Measurements from ENCODE around the gene OTOG.
"Not testable (repeated sequence)": the region's sequence is repeated elsewhere in the genome, so short reads cannot be mapped to it uniquely, and the experiment has no call there.

Gene OTOG

GRCh38 chr11:17611049-17611448, 64.0 kb downstream of the OTOG start:
- Mint-ChIP-seq H3K36me3 (ENCODE audit: low read depth) (no peaks in the 10 kb centered on the region), H3K4me1 (ENCODE audit: low read depth) (no peaks in the 10 kb centered on the region), H3K27me3 (peaks cover 5% of the 10 kb centered on the region), H3K9me3 (no peaks in the 10 kb centered on the region), H3K4me3 (no peak overlapping the region), H3K27ac (no peak overlapping the region)
- DNase-seq: peak; percentile 17

GRCh38 chr11:17611503-17612220, 64.6 kb downstream of the OTOG start:
- H3K27ac Mint-ChIP-seq: no peak overlapping the region
- H3K4me1 Mint-ChIP-seq (ENCODE audit: low read depth): no peaks in the 10 kb centered on the region
- H3K9me3 Mint-ChIP-seq: no peaks in the 10 kb centered on the region
- no peak overlapping the region for H3K4me3 Mint-ChIP-seq
- no peaks in the 10 kb centered on the region for H3K36me3 Mint-ChIP-seq (ENCODE audit: low read depth)
- peaks cover 5% of the 10 kb centered on the region for H3K27me3 Mint-ChIP-seq
- DNase-seq: no peak

- peaks cover 5% of the 10 kb centered on the region for H3K27me3 Mint-ChIP-seq
- no peaks in the 10 kb centered on the region for H3K4me1 Mint-ChIP-seq (ENCODE audit: low read depth)
- H3K36me3 Mint-ChIP-seq (ENCODE audit: low read depth): no peaks in the 10 kb centered on the region
- no peak for DNase-seq
- H3K4me3 Mint-ChIP-seq: no peak overlapping the region
- no peak overlapping the region for H3K27ac Mint-ChIP-seq
- H3K9me3 Mint-ChIP-seq: no peaks in the 10 kb centered on the region
These were observed 65.4 kb downstream of the OTOG start for GRCh38 chr11:17612221-17613188.

GRCh38 chr11:17613428-17613962, 66.4 kb downstream of the OTOG start:
- Mint-ChIP-seq H3K4me3 (no peak overlapping the region), H3K36me3 (ENCODE audit: low read depth) (no peaks in the 10 kb centered on the region), H3K9me3 (no peaks in the 10 kb centered on the region), H3K27ac (no peak overlapping the region), H3K4me1 (ENCODE audit: low read depth) (no peaks in the 10 kb centered on the region), H3K27me3 (peaks cover 5% of the 10 kb centered on the region)
- DNase-seq: no peak

- Mint-ChIP-seq H3K27ac (no peak overlapping the region), H3K27me3 (peaks cover 5% of the 10 kb centered on the region), H3K36me3 (ENCODE audit: low read depth) (no peaks in the 10 kb centered on the region), H3K4me1 (ENCODE audit: low read depth) (no peaks in the 10 kb centered on the region), H3K4me3 (no peak overlapping the region), H3K9me3 (no peaks in the 10 kb centered on the region)
- no peak for DNase-seq
These were observed 66.9 kb downstream of the OTOG start for GRCh38 chr11:17613983-17614382.

GRCh38 chr11:17622711-17623110, 75.7 kb downstream of the OTOG start:
- H3K9me3 Mint-ChIP-seq; H3K27ac Mint-ChIP-seq; H3K4me1 Mint-ChIP-seq (ENCODE audit: low read depth); H3K4me3 Mint-ChIP-seq; H3K36me3 Mint-ChIP-seq (ENCODE audit: low read depth); DNase-seq: not testable (repeated sequence)
- peaks cover 44% of the 10 kb centered on the region for H3K27me3 Mint-ChIP-seq

GRCh38 chr11:17629113-17629512, 82.1 kb downstream of the OTOG start:
- DNase-seq: no peak
- Mint-ChIP-seq H3K27me3 (peaks cover 47% of the 10 kb centered on the region), H3K4me1 (ENCODE audit: low read depth) (no peaks in the 10 kb centered on the region), H3K36me3 (ENCODE audit: low read depth) (no peaks in the 10 kb centered on the region), H3K4me3 (no peak overlapping the region), H3K27ac (no peak overlapping the region), H3K9me3 (no peaks in the 10 kb centered on the region)

GRCh38 chr11:17630936-17631335, 83.9 kb downstream of the OTOG start:
- no peaks in the 10 kb centered on the region for H3K4me1 Mint-ChIP-seq (ENCODE audit: low read depth)
- H3K4me3 Mint-ChIP-seq: no peak overlapping the region

GRCh38 chr11:17631702-17632365, 84.8 kb downstream of the OTOG start:
- peaks cover 27% of the 10 kb centered on the region for H3K27me3 Mint-ChIP-seq
- H3K36me3 Mint-ChIP-seq (ENCODE audit: low read depth): no peaks in the 10 kb centered on the region
- no peak overlapping the region for H3K4me3 Mint-ChIP-seq
- no peaks in the 10 kb centered on the region for H3K9me3 Mint-ChIP-seq
- DNase-seq: no peak
- H3K27ac Mint-ChIP-seq: no peak overlapping the region
- no peaks in the 10 kb centered on the region for H3K4me1 Mint-ChIP-seq (ENCODE audit: low read depth)

More at GRCh38 chr11:17630936-17631335, 83.9 kb downstream of the OTOG start:
- no peaks in the 10 kb centered on the region for H3K9me3 Mint-ChIP-seq
- DNase-seq: no peak
- H3K36me3 Mint-ChIP-seq (ENCODE audit: low read depth): no peaks in the 10 kb centered on the region
- peaks cover 32% of the 10 kb centered on the region for H3K27me3 Mint-ChIP-seq
- H3K27ac Mint-ChIP-seq: no peak overlapping the region

- Mint-ChIP-seq H3K27ac (no peak overlapping the region), H3K36me3 (ENCODE audit: low read depth) (no peaks in the 10 kb centered on the region), H3K4me3 (no peak overlapping the region), H3K9me3 (no peaks in the 10 kb centered on the region), H3K4me1 (ENCODE audit: low read depth) (no peaks in the 10 kb centered on the region), H3K27me3 (peaks cover 17% of the 10 kb centered on the region)
- DNase-seq: no peak
These were observed 86.4 kb downstream of the OTOG start for GRCh38 chr11:17633279-17633986.

GRCh38 chr11:17633987-17634775, 87.1 kb downstream of the OTOG start:
- no peak overlapping the region for H3K27ac Mint-ChIP-seq
- H3K27me3 Mint-ChIP-seq: peaks cover 10% of the 10 kb centered on the region
- no peak for DNase-seq
- H3K9me3 Mint-ChIP-seq: no peaks in the 10 kb centered on the region
- no peak overlapping the region for H3K4me3 Mint-ChIP-seq
- no peaks in the 10 kb centered on the region for H3K36me3 Mint-ChIP-seq (ENCODE audit: low read depth)
- no peaks in the 10 kb centered on the region for H3K4me1 Mint-ChIP-seq (ENCODE audit: low read depth)

- no peaks in the 10 kb centered on the region for H3K4me1 Mint-ChIP-seq (ENCODE audit: low read depth)
- H3K9me3 Mint-ChIP-seq: no peaks in the 10 kb centered on the region
- peaks cover 8% of the 10 kb centered on the region for H3K27me3 Mint-ChIP-seq
- no peaks in the 10 kb centered on the region for H3K36me3 Mint-ChIP-seq (ENCODE audit: low read depth)
- DNase-seq: no peak
- no peak overlapping the region for H3K27ac Mint-ChIP-seq
- H3K4me3 Mint-ChIP-seq: no peak overlapping the region
These were observed 87.9 kb downstream of the OTOG start for GRCh38 chr11:17634776-17635550.

- H3K4me1 Mint-ChIP-seq (ENCODE audit: low read depth): no peaks in the 10 kb centered on the region
- no peak for DNase-seq
- H3K27ac Mint-ChIP-seq: no peak overlapping the region
- H3K9me3 Mint-ChIP-seq: no peaks in the 10 kb centered on the region
- no peak overlapping the region for H3K4me3 Mint-ChIP-seq
- no peaks in the 10 kb centered on the region for H3K36me3 Mint-ChIP-seq (ENCODE audit: low read depth)
- peaks cover 5% of the 10 kb centered on the region for H3K27me3 Mint-ChIP-seq
These were observed 88.5 kb downstream of the OTOG start for GRCh38 chr11:17635551-17635938.

All from activated T-cell treated with anti-CD3 and anti-CD28 coated beads, Interleukin-2, amount 50 U/mL, for 24 hours (primary cell).